ENCODE data around the gene C16orf54.
"Not testable (repeated sequence)": the region's sequence is repeated elsewhere in the genome, so short reads cannot be mapped to it uniquely, and the experiment has no call there.

C16orf54 gene

GRCh38 chr16:29784901-29785500 lies 39.2 kb upstream of the C16orf54 start:
- Histone ChIP-seq H3K4me3 (no peak overlapping the region), H3K9ac (ENCODE audit: insufficient read length) (no peak overlapping the region)
- no peak for DNase-seq (ENCODE audit: low read depth, low spot score)

GRCh38 chr16:29784157-29784556 lies 38.4 kb upstream of the C16orf54 start:
- Histone ChIP-seq H3K27ac (no peak overlapping the region), H3K9me3 (ENCODE audit: low read depth, low read length) (no peaks in the 10 kb centered on the region), H3K9ac (ENCODE audit: insufficient read length) (no peak overlapping the region), H3K36me3 (ENCODE audit: insufficient read depth, low read length) (no peaks in the 10 kb centered on the region), H3K4me3 (no peak overlapping the region)
- no peak for DNase-seq (ENCODE audit: low read depth, low spot score)
- TF ChIP-seq EZH2 (IDR thresholded peaks at IDR 0.05): no peak
- no peak for TF ChIP-seq POLR2AphosphoS5 (IDR thresholded peaks at IDR 0.05; ENCODE audit: borderline replicate concordance, low read depth, low read length)

More at GRCh38 chr16:29784901-29785500, 39.2 kb upstream of the C16orf54 start:
- no peaks in the 10 kb centered on the region for H3K9me3 ChIP-seq (ENCODE audit: low read depth, low read length)
- H3K36me3 ChIP-seq (ENCODE audit: insufficient read depth, low read length): no peaks in the 10 kb centered on the region
- no peak overlapping the region for H3K27ac ChIP-seq
- TF ChIP-seq FOXP2 (optimal IDR thresholded peaks at IDR 0.05; ENCODE audit: control extremely low read depth, extremely low read length, insufficient read depth): no peak
- TF ChIP-seq POLR2AphosphoS5 (IDR thresholded peaks at IDR 0.05; ENCODE audit: borderline replicate concordance, low read depth, low read length): no peak
- TF ChIP-seq EZH2 (IDR thresholded peaks at IDR 0.05): no peak

DNA sequence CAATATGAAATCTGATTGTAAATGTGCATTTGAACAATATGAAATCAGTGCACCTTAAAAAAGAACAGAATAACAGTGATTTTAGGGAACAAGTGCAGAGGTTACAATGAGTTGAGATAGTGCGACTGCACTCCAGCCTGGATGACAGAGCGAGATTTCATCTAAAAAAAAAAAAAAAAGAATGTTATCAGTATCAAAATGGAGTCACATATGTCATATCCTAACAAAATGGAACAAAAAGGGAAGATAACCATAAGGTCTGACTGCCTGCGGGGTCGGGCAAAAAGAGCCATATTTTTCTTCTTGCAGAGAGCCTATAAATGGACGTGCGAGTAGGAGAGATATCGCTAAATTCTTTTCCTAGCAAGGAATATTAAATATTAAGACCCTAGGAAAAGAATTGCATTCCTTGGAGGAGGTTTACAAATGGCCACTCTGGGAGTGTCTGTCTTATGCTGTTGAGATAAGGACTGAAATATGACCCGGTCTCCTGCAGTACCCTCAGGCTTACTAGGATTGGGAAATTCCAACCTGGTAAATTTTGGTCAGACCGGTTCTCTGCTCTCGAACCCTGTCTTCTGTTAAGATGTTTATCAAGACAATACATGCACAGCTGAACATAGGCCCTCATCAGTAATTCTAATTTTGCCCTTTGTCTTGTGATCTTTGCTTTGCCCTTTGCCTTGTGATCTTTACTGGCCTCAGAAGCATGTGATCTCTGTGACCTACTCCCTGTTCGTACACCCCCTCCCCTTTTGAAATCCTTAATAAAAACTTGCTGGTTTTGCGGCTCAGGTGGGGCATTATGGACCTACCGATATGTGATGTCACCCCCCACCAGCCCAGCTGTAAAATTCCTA lies 37.5 kb upstream of the C16orf54 start:
- not testable (repeated sequence) for H3K36me3 ChIP-seq (ENCODE audit: insufficient read depth, low read length); DNase-seq (ENCODE audit: low read depth, low spot score); H3K9me3 ChIP-seq (ENCODE audit: low read depth, low read length); H3K27ac ChIP-seq; H3K4me3 ChIP-seq; H3K9ac ChIP-seq (ENCODE audit: insufficient read length)

DNA sequence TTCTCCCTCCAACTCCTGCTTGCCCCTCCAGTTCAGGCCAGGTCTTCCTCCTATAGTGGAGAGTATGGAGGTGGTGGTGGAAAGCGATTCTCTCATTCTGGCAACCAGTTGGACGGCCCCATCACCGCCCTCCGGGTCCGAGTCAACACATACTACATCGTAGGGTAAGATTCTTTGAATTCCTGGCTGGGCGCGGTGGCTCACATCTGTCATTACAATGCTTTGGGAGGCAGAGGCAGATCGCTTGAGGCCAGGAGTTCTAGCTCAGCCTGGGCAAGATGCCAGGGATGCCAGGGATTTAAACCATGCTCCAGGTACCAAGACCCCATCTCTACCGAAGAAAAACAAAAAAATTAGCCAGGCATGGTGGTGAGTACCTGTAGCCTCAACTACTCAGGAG lies 33.7 kb upstream of the C16orf54 start:
- Histone ChIP-seq H3K36me3 (ENCODE audit: insufficient read depth, low read length) (no peaks in the 10 kb centered on the region), H3K4me3 (no peak overlapping the region), H3K27ac (no peak overlapping the region), H3K9me3 (ENCODE audit: low read depth, low read length) (no peaks in the 10 kb centered on the region), H3K9ac (ENCODE audit: insufficient read length) (no peak overlapping the region)
- no peak for DNase-seq (ENCODE audit: low read depth, low spot score)
- TF ChIP-seq EZH2 (IDR thresholded peaks at IDR 0.05) (no peak), FOXP2 (optimal IDR thresholded peaks at IDR 0.05; ENCODE audit: control extremely low read depth, extremely low read length, insufficient read depth) (no peak), POLR2AphosphoS5 (IDR thresholded peaks at IDR 0.05; ENCODE audit: borderline replicate concordance, low read depth, low read length) (no peak)

DNA sequence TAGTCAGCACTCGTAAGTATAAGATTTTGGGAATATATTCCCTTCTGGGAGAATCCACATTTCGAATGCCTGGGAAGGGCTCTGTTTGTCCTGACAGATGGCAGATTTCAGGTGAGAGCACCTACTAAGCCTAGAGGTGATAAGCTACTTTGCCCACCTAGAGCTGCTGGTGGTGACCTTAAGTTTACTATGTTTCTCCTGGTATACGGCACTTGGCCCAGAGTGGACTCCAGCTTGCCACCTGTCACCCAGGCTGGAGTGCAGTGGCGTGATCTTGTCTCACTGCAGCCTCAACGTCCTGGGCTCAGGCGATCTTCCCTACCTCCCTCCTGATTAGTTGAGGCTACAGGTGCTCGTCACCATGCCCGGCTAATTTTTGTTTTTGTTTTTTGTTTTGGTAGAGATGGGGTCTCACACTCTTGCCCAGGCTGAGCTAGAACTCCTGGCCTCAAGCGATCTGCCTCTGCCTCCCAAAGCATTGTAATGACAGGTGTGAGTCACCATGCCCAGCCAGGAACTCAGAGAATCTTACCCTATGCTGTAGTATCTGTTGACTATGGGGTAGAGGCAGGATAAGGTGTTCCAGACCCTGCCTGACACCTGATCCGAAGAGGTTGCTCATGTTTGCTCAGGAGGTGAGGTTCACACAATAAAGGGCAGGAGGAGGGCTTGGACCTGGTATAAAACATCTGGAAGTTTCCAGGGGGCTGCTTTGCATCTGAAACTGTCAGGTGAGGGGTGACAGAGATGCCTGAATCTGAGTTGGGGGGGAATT lies 32.0 kb upstream of the C16orf54 start, which contains the start of gene ZG16:
ZG16 (plus strand) TSS at position 681 of the 775 bp plus-strand sequence. CDS start 1,011 bp downstream, outside the sequence.
- Histone ChIP-seq H3K4me3 (no peak within 1 kb of the TSS), H3K9me3 (ENCODE audit: low read depth, low read length) (no peaks in the 10 kb centered on the region), H3K36me3 (ENCODE audit: insufficient read depth, low read length) (no peaks in the 10 kb centered on the region), H3K9ac (ENCODE audit: insufficient read length) (no peak within 1 kb of the TSS), H3K27ac (no peak within 1 kb of the TSS)
- no peak for TF ChIP-seq EZH2 (IDR thresholded peaks at IDR 0.05)
- TF ChIP-seq FOXP2 (optimal IDR thresholded peaks at IDR 0.05; ENCODE audit: control extremely low read depth, extremely low read length, insufficient read depth): no peak
- TF ChIP-seq POLR2AphosphoS5 (IDR thresholded peaks at IDR 0.05; ENCODE audit: borderline replicate concordance, low read depth, low read length): no peak
- DNase-seq (ENCODE audit: low read depth, low spot score): no peak

DNA sequence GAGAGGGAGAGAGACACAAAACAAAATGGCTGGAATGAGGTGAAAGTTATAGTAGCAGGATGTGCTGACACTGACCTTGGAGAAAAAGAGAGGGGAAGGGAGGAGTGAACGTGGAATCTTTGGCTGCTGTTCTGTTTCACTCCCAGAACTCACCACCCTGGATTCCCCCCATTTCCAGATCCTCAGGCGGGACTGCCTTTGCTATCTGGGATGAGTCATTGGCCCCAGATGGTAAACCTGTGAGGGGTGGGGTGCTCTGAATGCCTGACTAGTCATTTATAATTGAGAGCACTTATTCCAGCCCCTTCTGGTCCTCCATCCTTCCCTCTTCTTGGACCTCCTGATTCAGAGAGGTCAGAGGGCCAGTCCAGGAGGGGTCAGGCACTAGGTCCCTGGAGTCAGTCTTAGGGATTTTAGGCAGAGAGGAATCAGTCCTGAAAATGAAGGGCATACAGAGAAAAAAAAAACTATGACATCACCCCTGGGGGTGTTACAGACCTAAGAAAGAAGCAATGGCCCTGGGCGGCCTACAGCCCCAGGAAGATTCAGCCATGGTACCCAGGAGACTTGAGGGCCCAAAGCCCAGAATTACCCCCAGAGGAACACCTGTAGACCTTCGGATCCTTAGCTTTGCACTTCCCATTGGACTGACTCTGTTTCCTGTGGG lies 30.1 kb upstream of the C16orf54 start:
- no peaks in the 10 kb centered on the region for H3K9me3 ChIP-seq (ENCODE audit: low read depth, low read length)
- H3K36me3 ChIP-seq (ENCODE audit: insufficient read depth, low read length): no peaks in the 10 kb centered on the region
- H3K9ac ChIP-seq (ENCODE audit: insufficient read length): no peak overlapping the region
- TF ChIP-seq EZH2 (IDR thresholded peaks at IDR 0.05) (no peak), FOXP2 (optimal IDR thresholded peaks at IDR 0.05; ENCODE audit: control extremely low read depth, extremely low read length, insufficient read depth) (no peak), POLR2AphosphoS5 (IDR thresholded peaks at IDR 0.05; ENCODE audit: borderline replicate concordance, low read depth, low read length) (no peak)
- DNase-seq (ENCODE audit: low read depth, low spot score): no peak
- no peak overlapping the region for H3K4me3 ChIP-seq
- no peak overlapping the region for H3K27ac ChIP-seq

- TF ChIP-seq FOXP2 (optimal IDR thresholded peaks at IDR 0.05; ENCODE audit: control extremely low read depth, extremely low read length, insufficient read depth) (no peak), POLR2AphosphoS5 (IDR thresholded peaks at IDR 0.05; ENCODE audit: borderline replicate concordance, low read depth, low read length) (no peak), EZH2 (IDR thresholded peaks at IDR 0.05) (no peak)
Measured at GRCh38 chr16:29774730-29775129, 28.9 kb upstream of the C16orf54 start.

GRCh38 chr16:29772330-29772729 lies 26.5 kb upstream of the C16orf54 start:
- not testable (repeated sequence) for DNase-seq (ENCODE audit: low read depth, low spot score); H3K36me3 ChIP-seq (ENCODE audit: insufficient read depth, low read length); H3K9ac ChIP-seq (ENCODE audit: insufficient read length); H3K9me3 ChIP-seq (ENCODE audit: low read depth, low read length); H3K4me3 ChIP-seq; H3K27ac ChIP-seq

More at GRCh38 chr16:29774730-29775129, 28.9 kb upstream of the C16orf54 start:
- DNase-seq (ENCODE audit: low read depth, low spot score): no peak
- H3K27ac ChIP-seq: no peak overlapping the region
- H3K36me3 ChIP-seq (ENCODE audit: insufficient read depth, low read length): no peaks in the 10 kb centered on the region
- H3K4me3 ChIP-seq: no peak overlapping the region
- H3K9me3 ChIP-seq (ENCODE audit: low read depth, low read length): no peaks in the 10 kb centered on the region
- H3K9ac ChIP-seq (ENCODE audit: insufficient read length): no peak overlapping the region

Data from SK-N-MC (cell line).